Activated naive CD8-positive, alpha-beta T cell (primary cell): ENCODE data around the gene MAST4.

Experiments used
- H3K27ac Mint-ChIP-seq: one replicate; pipeline ENCODE4 v1.8.0; 2021; ENCODE audit warnings: mixed read lengths
- H3K27me3 Mint-ChIP-seq: one replicate; pipeline ENCODE4 v1.8.0; 2021; ENCODE audit warnings: mixed read lengths
- H3K36me3 Mint-ChIP-seq: one replicate; pipeline ENCODE4 v1.8.0; 2021; ENCODE audit warnings: mixed read lengths
- H3K4me1 Mint-ChIP-seq: one replicate; pipeline ENCODE4 v1.8.0; 2021; ENCODE audit warnings: low read depth, mixed read lengths
- H3K4me3 Mint-ChIP-seq: one replicate; pipeline ENCODE4 v1.8.0; 2021; ENCODE audit warnings: mild to moderate bottlenecking, mixed read lengths
- H3K9me3 Mint-ChIP-seq: one replicate; pipeline ENCODE4 v1.8.0; 2021; ENCODE audit warnings: low read depth, mixed read lengths

The MAST4 gene

DNA sequence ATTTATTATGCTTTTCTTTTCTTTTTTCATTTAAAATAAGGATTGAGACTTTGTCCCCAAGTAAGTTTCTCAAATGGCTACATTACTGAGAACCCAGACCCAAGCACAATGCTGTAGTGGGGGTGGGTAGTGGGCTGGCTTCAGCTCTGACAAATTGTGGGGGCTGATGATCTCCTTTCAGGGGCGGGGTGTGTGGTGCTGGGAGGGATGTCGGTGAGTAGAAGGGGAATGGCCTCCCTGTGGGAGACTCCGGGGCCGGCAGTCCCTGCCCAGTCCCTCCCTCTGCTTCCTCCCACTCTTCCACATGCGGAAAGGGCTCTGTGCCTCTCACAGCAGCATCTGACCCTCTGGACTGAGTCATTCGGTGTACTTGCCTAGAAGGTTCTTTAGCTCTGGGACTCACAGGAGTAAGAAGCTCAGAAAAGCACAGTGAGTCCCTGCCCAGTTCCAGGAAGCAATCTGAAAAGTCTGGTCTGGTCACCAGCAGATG, 586.2 kb downstream of the MAST4 start:
- Mint-ChIP-seq H3K9me3 (no peaks in the 10 kb centered on the region), H3K4me1 (peaks cover 51% of the 10 kb centered on the region), H3K36me3 (peaks cover 3% of the 10 kb centered on the region), H3K4me3 (peak overlapping the region; percentile 30), H3K27ac (peak overlapping the region; percentile 28), H3K27me3 (no peaks in the 10 kb centered on the region)

DNA sequence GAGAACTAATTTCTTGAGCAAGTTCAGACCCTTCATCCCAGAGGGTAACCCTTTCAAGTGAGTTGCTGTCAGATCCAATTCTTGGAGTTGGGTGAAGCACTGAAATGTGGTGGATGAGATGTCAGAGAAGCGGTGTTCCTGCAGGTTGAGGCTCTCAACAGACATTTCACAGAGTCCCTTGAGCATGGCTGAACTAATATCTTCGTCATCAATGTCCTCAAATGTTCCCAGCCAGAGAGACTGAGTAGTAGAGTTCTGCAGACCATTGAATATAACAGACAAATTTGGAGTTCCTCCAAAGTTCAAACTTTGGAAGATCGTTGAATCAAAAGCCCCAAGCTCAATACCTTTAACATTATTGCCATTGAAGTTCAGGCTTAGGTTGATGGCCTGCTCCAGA, 587.7 kb downstream of the MAST4 start:
- Mint-ChIP-seq H3K27me3 (no peaks in the 10 kb centered on the region), H3K9me3 (no peaks in the 10 kb centered on the region), H3K36me3 (no peaks in the 10 kb centered on the region), H3K4me1 (peaks cover 58% of the 10 kb centered on the region), H3K4me3 (no peak overlapping the region), H3K27ac (no peak overlapping the region)

DNA sequence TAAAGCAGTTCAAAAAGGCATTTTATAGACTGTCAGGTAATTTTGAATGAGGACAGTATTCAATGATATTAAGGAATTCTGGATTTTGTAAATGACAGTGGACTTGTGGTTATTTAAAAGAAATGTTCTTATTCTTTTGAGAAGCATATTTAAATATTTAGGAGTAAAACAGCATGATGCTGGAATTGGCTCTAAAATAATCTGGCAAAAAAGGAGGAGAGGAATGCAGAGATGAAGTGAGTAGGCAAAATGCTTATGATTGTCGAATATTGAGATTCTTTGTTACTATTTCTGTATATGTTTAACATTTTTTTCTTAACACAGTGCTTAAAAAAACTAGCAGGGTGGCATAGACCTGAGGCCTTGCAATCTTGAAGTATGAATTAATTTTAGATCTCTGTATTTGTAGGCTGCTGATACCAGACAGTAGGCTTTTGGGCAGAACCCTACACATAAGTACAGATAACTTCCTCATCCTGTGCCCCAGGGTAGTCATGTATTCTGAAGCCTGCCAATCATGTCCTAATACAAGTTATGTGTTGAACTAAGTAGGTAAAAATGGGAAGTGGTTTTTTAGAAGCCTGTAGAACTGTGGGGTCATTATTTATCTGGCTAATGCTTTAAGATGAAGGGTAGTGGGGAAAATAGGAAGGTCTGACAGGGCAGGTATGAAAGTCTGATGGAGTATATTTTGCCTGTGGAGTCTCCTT, 591.0 kb downstream of the MAST4 start:
- H3K27ac Mint-ChIP-seq: peak overlapping the region; percentile 7
- no peak overlapping the region for H3K4me3 Mint-ChIP-seq
- H3K9me3 Mint-ChIP-seq: no peaks in the 10 kb centered on the region
- peaks cover 2% of the 10 kb centered on the region for H3K36me3 Mint-ChIP-seq
- peaks cover 39% of the 10 kb centered on the region for H3K4me1 Mint-ChIP-seq
- no peaks in the 10 kb centered on the region for H3K27me3 Mint-ChIP-seq

DNA sequence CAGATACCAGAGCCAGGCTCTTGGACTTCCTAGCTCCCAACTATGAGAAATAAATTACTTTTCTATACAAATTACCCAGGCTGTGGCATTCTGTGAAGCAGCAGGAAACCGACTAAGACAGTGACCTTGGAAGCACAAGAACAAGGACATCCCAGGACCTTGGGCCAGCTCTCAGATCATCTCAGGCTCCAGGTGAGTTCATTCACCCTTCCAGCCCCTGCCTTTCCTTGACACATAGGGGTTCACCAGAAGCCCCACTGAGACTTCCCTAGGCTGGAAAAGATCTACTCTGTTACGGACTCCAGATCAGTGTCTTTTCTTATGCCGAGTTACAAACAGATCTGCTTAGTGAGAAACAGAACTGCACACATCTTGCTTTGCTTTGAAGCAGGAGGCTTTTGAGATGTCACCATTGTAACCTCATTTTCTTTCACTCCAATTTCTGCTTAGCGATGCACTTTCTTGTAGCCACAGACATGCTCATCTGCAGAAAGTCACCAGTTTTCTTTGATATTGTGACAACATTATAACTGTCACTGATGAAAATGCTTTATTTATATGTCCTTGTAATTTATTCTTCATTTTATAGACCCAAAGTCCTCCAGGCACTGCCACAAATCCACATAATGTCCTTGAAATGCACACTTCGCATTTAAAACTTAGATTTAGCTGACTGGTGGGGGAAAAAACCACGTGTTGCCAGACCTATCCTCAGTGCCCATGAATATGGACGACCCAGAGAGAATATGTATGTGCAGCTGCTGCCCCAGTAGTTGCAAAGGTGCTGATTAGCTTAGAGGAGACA, 592.3 kb downstream of the MAST4 start:
- no peak overlapping the region for H3K4me3 Mint-ChIP-seq
- H3K27ac Mint-ChIP-seq: peak overlapping the region; percentile 17
- H3K4me1 Mint-ChIP-seq: peaks cover 31% of the 10 kb centered on the region
- peaks cover 8% of the 10 kb centered on the region for H3K36me3 Mint-ChIP-seq
- H3K27me3 Mint-ChIP-seq: no peaks in the 10 kb centered on the region
- no peaks in the 10 kb centered on the region for H3K9me3 Mint-ChIP-seq

DNA sequence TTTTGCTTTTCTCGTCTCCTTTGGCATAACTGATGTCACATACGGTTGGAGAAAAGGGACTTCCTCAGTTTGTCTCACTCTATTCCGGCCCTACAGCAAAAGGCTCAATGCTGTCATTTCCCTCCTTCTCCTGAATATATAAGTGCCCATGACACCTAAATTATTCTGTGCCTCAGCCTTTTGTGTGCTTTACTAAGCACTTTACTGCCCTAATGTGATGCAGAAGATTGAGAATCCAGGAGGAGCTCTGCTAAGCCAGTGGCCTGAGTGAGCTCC, 592.8 kb downstream of the MAST4 start:
- no peak overlapping the region for H3K27ac Mint-ChIP-seq
- peaks cover 31% of the 10 kb centered on the region for H3K4me1 Mint-ChIP-seq
- no peak overlapping the region for H3K4me3 Mint-ChIP-seq
- no peaks in the 10 kb centered on the region for H3K9me3 Mint-ChIP-seq
- no peaks in the 10 kb centered on the region for H3K27me3 Mint-ChIP-seq
- H3K36me3 Mint-ChIP-seq: peaks cover 8% of the 10 kb centered on the region

DNA sequence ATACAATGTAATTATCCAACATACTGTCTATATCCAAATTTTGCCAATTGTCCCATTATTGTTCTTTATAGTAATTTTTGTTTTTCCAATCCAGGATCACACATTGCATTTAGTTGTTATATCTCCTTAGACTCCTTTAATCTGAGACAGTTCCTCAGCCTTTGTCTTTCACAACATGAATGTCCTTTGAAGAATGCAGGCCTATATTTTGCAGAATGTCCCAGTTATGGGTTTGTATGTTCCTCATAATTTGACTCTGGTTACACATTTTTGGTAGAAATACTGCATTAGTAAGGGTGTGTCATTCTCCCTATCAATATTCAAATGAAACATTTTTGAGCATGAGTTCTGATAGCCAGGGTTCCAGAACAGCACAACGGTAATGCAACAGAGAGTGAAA, 593.7 kb downstream of the MAST4 start:
- Mint-ChIP-seq H3K4me3 (no peak overlapping the region), H3K36me3 (peaks cover 8% of the 10 kb centered on the region), H3K9me3 (no peaks in the 10 kb centered on the region), H3K4me1 (peaks cover 35% of the 10 kb centered on the region), H3K27me3 (no peaks in the 10 kb centered on the region), H3K27ac (no peak overlapping the region)

DNA sequence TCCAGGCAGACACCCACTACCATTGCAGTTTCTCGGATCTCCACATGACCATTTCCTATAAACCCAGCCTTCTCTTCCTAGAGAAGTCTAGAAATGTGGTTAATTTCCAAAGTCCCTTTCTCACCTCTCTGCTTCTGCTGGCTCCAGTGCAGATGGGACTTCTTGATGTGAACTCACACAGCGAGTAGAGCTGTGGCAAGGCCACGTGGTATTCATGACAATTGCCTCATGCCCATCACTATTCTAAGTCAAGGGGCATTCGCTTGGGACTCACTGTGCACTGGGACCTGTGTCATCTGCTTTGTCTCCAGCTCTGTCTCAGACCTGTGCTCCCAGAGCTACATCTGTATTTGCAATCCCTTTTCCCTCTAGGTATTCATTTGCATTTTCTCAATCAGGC, 594.2 kb downstream of the MAST4 start:
- no peak overlapping the region for H3K4me3 Mint-ChIP-seq
- no peaks in the 10 kb centered on the region for H3K27me3 Mint-ChIP-seq
- H3K27ac Mint-ChIP-seq: no peak overlapping the region
- H3K4me1 Mint-ChIP-seq: peaks cover 35% of the 10 kb centered on the region
- no peaks in the 10 kb centered on the region for H3K9me3 Mint-ChIP-seq
- peaks cover 8% of the 10 kb centered on the region for H3K36me3 Mint-ChIP-seq

DNA sequence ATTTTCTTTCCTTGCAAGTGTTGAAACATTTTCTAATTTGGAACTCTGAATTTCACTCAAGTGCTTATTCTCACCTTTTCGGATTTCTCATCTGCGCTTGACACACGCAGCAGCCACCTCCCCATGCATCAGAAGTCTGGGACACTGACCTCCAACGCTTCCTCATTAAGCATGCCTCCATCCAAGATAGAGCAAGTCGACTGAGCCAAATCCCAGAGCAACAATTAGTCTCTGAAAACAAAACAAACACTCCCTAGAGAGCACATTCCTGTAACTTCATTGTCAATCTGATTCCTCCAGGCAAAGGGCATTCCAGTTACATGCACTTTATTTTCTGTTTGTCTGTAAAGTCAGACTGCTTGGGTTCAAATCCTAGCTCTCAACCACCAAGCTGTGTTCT, 594.7 kb downstream of the MAST4 start:
- Mint-ChIP-seq H3K27ac (no peak overlapping the region), H3K9me3 (no peaks in the 10 kb centered on the region), H3K4me1 (peaks cover 38% of the 10 kb centered on the region), H3K27me3 (no peaks in the 10 kb centered on the region), H3K4me3 (no peak overlapping the region), H3K36me3 (peaks cover 8% of the 10 kb centered on the region)

DNA sequence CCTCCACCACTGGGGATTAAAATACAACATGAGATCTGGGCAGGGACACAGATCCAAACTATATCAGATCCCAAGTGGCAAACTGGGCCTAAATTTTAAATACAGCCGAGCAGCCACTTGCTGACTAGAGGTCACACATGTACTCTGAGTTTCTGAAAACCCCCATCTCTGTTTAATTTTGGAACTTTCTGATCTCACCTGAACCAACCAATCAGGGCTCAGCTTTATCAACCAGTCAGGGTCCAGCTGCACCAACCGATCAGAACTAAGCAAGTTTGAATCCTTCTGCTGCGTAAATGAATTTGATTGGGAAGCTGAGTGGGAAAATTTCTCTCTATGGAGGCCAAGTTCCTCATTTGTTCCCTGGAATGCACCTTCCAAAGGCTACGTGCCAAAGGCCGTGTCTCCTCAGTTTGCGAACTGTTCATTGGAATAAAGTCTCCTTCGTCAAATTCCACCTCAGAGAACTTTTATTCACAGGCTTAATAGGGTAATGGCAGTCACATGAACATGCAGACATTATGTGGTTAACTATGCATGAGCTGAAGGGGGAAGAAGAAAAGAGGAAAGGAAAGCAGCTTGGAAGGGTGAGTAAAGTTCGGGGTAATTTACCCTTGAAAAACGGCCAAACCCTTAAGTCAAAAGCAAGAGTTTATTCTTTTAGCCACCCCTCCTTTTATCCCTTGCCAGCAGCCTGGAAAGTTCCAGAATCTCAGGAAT, 596.7 kb downstream of the MAST4 start:
- H3K27ac Mint-ChIP-seq: no peak overlapping the region
- no peak overlapping the region for H3K4me3 Mint-ChIP-seq
- H3K4me1 Mint-ChIP-seq: peaks cover 29% of the 10 kb centered on the region
- no peaks in the 10 kb centered on the region for H3K27me3 Mint-ChIP-seq
- H3K36me3 Mint-ChIP-seq: peaks cover 8% of the 10 kb centered on the region
- no peaks in the 10 kb centered on the region for H3K9me3 Mint-ChIP-seq

DNA sequence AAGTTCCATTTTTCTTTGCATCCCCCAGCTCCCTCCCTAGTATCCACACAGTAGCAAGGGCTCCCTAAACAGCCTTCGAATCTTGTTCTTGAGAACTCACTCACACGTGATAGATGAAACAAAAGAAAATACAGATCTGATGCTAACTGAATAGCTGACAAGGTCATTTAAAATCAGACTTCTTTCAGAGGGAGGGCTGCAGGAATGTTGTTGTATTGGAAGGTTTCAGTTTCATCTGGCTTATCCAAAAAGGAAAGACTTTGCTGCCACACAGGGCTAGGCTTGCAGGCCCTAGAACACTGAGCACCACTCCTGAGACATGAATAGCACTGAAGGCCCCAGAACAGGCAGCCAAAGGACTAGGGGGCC, 597.2 kb downstream of the MAST4 start:
- Mint-ChIP-seq H3K9me3 (no peaks in the 10 kb centered on the region), H3K4me3 (no peak overlapping the region), H3K4me1 (peaks cover 29% of the 10 kb centered on the region), H3K27me3 (no peaks in the 10 kb centered on the region), H3K27ac (no peak overlapping the region), H3K36me3 (peaks cover 8% of the 10 kb centered on the region)

DNA sequence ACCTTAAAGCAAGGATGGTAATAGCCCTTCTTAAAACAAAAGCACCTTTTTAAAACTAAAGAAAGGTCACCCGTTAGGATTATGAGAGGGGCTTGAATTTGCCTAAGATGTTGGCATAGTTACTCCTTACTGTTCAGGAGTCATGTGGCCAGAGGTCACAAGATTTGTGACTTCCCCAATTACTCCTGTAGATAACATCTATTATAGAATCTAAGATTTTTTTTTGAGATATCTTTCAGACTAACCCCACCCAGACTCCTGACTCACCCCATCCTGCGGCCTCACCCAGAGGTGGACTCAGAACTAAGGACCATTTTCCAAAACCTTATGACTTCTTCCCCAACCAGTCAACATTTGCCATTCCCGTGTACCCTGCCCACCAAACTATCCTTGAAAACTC, 598.0 kb downstream of the MAST4 start:
- Mint-ChIP-seq H3K27ac (no peak overlapping the region), H3K4me3 (no peak overlapping the region), H3K36me3 (peaks cover 8% of the 10 kb centered on the region), H3K27me3 (no peaks in the 10 kb centered on the region), H3K9me3 (no peaks in the 10 kb centered on the region), H3K4me1 (peaks cover 29% of the 10 kb centered on the region)

DNA sequence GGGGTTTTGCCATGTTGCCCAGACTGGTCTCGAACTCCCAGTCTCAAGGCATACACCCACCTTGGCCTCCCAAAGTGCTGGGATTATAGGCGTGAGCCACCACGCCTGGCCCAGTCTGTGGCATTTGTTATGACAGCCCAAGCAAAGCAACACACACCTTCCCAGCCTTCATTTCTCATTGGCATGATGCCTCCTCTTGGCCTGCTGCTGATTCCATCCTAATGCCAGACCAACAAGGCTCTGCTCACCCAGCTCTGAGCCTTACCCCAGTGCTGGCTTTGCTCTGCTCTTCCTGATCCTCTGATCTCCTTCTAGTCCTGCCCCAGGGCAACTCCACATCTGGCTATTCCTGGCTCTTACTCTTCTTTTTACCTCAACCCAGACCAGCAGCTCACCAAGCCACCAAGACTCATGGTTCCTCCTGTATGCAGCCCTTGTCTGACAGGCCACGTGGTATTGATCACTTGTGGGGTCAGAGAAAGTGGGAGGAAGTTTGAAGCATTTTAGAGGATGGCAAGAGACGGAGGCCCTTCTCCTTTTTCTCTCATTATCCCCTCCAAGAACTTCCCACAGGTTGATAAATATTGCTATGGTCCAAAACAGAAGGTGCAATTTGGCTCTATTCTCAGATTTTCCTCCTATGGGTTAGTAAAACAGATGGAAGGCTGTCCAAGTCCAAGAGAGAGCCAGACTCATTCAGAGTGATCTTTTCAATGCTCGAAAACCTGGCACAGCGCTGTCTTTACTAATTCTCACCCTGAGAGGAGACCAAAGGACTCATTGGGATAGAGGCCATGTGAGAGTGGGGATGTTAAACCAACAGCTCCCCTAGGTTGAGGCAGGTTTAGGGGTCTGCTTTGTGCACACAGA, 599.4 kb downstream of the MAST4 start:
- Mint-ChIP-seq H3K4me1 (peaks cover 37% of the 10 kb centered on the region), H3K9me3 (no peaks in the 10 kb centered on the region), H3K27me3 (no peaks in the 10 kb centered on the region), H3K4me3 (no peak overlapping the region), H3K36me3 (peaks cover 8% of the 10 kb centered on the region), H3K27ac (no peak overlapping the region)

DNA sequence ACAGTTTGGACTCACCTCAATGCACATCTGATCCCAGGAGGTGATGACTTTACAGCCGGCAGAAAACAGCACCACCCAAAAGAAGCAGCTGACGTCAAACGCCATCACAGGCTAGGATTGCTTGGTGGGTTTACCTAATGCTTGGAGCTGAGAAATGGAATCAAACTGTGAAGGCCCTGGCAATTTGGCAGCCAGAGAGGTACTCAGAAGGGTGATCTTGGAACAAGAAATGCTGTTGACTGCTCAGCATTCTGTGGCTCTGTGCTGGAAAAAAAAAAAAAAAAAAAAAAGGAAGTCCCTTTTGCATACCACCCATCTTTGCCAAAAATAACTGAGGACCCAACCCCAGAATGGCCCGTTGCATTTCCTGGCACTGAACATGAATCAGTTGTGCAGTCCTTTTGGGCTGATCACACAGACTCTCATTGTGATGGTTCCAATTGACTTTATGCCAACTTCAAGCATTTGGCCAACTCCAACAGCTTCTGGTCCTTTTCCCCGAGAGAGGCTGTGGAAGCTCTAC, 600.4 kb downstream of the MAST4 start, which contains the start of gene CD180:
TSS of gene CD180 (minus strand) at position 263 of the 523 bp plus-strand sequence. CDS start at position 105, 158 bp downstream.
- Mint-ChIP-seq H3K27me3 (no peaks in the 10 kb centered on the region), H3K9me3 (no peaks in the 10 kb centered on the region), H3K4me3 (no peak within 1 kb of the TSS), H3K4me1 (peaks cover 44% of the 10 kb centered on the region), H3K27ac (no peak within 1 kb of the TSS), H3K36me3 (peaks cover 6% of the 10 kb centered on the region)

DNA sequence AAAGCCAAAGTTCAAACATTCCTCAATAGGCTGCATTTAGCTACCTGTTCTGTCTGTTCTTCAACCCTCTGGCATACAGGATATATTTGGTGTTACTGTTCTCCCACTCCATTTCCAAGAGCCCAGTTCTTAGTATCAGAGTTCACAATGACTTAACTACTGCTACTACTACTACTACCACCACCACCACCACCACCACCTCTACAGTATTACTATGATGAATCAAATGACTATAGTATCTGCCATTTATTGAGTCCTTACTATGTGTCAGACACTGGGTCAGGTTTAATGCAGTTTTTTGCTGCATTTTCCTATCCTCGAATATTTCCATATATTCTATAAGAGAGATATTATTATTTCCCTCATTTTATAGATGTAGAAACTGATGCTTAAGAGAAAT, 601.3 kb downstream of the MAST4 start:
- Mint-ChIP-seq H3K4me3 (no peak overlapping the region), H3K27me3 (no peaks in the 10 kb centered on the region), H3K4me1 (peaks cover 53% of the 10 kb centered on the region)

More for the DNA sequence above, 601.3 kb downstream of the MAST4 start:
- peaks cover 3% of the 10 kb centered on the region for H3K36me3 Mint-ChIP-seq
- no peaks in the 10 kb centered on the region for H3K9me3 Mint-ChIP-seq
- no peak overlapping the region for H3K27ac Mint-ChIP-seq
